Measurements from ENCODE around the gene CORIN.

GRCh38 chr4:47643845-47644244, 194.0 kb downstream of the CORIN start:
- no peak for TF ChIP-seq ELF4 (IDR thresholded peaks at IDR 0.05)
- TF ChIP-seq FOXA1 (IDR thresholded peaks at IDR 0.05): no peak
- no peak for TF ChIP-seq CTBP1 (IDR thresholded peaks at IDR 0.05; ENCODE audit: borderline replicate concordance)
- no peak for TF ChIP-seq FOXM1 (IDR thresholded peaks at IDR 0.05; ENCODE audit: borderline replicate concordance)
- TF ChIP-seq PKNOX1 (IDR thresholded peaks at IDR 0.05): no peak
- TF ChIP-seq LEF1 (IDR thresholded peaks at IDR 0.05; ENCODE audit: borderline replicate concordance): no peak
- TF ChIP-seq ZNF384 (IDR thresholded peaks at IDR 0.05): no peak

All from HEK293T (cell line).